ENCODE data around the gene BUD13. TPM values are rescaled to one million over a fixed set of nuclear protein-coding genes. Genes with fewer than 3 reads are reported as not detected.
A peak's percentile ranks its signal among the peaks of the same experiment; 100 is the strongest.

BUD13 gene
- total and polyA plus RNA-seq, 10 of the 15 experiments (the other 5 are each of a cell fraction or from before 2014, with no cell fraction given), result 10.9 to 36.5 (median 24.7) TPM

DNA sequence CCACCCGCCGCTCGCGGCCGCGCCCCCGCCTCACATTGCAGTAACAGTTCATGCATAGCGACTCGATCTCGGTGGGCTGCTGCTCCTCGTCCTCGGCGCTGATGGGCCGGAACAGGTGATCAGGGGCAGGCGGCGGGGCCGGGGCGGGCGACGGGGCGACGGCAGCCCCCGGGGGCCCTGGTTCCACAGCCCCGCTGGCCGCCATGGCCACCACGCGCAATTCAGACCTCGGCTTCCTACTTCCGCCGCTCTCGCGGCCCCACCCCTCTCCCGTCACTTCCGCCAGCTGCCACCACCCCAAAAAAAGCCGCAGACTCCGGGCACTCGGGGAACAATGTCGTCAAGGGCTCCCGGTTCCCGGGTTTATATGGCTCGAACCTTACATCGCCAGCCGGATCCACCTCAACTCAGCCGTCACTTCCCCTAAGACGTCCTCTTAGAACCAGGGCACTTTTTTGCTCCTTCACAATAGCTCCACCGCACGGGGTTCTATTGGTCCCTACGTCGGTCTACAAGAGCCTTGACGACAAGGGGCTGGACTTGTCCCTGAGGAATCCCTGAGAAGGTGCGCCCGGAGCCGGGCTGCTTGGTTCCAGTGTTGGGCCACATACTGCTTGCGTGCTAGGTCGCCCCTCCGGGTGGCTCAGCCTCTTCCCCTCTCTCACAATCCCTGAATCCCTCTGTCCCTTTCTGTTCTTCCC, 15.1 kb upstream of the BUD13 start, which contains the start of gene ZPR1 (continued):
- TF ChIP-seq, protein P1, sequence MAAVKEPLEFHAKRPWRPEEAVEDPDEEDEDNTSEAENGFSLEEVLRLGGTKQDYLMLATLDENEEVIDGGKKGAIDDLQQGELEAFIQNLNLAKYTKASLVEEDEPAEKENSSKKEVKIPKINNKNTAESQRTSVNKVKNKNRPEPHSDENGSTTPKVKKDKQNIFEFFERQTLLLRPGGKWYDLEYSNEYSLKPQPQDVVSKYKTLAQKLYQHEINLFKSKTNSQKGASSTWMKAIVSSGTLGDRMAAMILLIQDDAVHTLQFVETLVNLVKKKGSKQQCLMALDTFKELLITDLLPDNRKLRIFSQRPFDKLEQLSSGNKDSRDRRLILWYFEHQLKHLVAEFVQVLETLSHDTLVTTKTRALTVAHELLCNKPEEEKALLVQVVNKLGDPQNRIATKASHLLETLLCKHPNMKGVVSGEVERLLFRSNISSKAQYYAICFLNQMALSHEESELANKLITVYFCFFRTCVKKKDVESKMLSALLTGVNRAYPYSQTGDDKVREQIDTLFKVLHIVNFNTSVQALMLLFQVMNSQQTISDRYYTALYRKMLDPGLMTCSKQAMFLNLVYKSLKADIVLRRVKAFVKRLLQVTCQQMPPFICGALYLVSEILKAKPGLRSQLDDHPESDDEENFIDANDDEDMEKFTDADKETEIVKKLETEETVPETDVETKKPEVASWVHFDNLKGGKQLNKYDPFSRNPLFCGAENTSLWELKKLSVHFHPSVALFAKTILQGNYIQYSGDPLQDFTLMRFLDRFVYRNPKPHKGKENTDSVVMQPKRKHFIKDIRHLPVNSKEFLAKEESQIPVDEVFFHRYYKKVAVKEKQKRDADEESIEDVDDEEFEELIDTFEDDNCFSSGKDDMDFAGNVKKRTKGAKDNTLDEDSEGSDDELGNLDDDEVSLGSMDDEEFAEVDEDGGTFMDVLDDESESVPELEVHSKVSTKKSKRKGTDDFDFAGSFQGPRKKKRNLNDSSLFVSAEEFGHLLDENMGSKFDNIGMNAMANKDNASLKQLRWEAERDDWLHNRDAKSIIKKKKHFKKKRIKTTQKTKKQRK (IDR thresholded peaks at IDR 0.05; ENCODE audit: low read depth, low read length), result no peak
- TF ChIP-seq ZNF622 (IDR thresholded peaks at IDR 0.05) (no peak), RCOR1 (conservative IDR thresholded peaks at IDR 0.05; ENCODE audit: low read depth, low read length) (no peak), ZNF217 (IDR thresholded peaks at IDR 0.05) (no peak), TBL1XR1 (IDR thresholded peaks at IDR 0.05; ENCODE audit: low read depth, low read length) (no peak), EED (IDR thresholded peaks at IDR 0.05; ENCODE audit: low read depth) (no peak), YBX1 (IDR thresholded peaks at IDR 0.05) (no peak), TCF12 (IDR thresholded peaks at IDR 0.05; ENCODE audit: low read depth, low read length) (peak; percentile 76; the same call in 1 of the 2 replicates), MYC (IDR thresholded peaks at IDR 0.05; ENCODE audit: insufficient read depth, insufficient read length, insufficient replicate concordance, low read length, severe bottlenecking) (no peak), TAF1 (IDR thresholded peaks at IDR 0.05; ENCODE audit: borderline replicate concordance, low read depth, low read length) (peak; percentile 87; the same call in 1 of the 2 replicates), NFXL1 (IDR thresholded peaks at IDR 0.05; ENCODE audit: borderline replicate concordance) (no peak), ZBTB4 (CRISPR knock-in tag; IDR thresholded peaks at IDR 0.05) (no peak), SP1 (IDR thresholded peaks at IDR 0.05; ENCODE audit: low read depth, low read length) (no peak), POLR2A (IDR thresholded peaks at IDR 0.05; ENCODE audit: low read depth, low read length) (peak; percentile 96), RAD21 (IDR thresholded peaks at IDR 0.05; ENCODE audit: insufficient read depth, low read depth, low read length) (no peak)
- TF ChIP-seq, protein P2, sequence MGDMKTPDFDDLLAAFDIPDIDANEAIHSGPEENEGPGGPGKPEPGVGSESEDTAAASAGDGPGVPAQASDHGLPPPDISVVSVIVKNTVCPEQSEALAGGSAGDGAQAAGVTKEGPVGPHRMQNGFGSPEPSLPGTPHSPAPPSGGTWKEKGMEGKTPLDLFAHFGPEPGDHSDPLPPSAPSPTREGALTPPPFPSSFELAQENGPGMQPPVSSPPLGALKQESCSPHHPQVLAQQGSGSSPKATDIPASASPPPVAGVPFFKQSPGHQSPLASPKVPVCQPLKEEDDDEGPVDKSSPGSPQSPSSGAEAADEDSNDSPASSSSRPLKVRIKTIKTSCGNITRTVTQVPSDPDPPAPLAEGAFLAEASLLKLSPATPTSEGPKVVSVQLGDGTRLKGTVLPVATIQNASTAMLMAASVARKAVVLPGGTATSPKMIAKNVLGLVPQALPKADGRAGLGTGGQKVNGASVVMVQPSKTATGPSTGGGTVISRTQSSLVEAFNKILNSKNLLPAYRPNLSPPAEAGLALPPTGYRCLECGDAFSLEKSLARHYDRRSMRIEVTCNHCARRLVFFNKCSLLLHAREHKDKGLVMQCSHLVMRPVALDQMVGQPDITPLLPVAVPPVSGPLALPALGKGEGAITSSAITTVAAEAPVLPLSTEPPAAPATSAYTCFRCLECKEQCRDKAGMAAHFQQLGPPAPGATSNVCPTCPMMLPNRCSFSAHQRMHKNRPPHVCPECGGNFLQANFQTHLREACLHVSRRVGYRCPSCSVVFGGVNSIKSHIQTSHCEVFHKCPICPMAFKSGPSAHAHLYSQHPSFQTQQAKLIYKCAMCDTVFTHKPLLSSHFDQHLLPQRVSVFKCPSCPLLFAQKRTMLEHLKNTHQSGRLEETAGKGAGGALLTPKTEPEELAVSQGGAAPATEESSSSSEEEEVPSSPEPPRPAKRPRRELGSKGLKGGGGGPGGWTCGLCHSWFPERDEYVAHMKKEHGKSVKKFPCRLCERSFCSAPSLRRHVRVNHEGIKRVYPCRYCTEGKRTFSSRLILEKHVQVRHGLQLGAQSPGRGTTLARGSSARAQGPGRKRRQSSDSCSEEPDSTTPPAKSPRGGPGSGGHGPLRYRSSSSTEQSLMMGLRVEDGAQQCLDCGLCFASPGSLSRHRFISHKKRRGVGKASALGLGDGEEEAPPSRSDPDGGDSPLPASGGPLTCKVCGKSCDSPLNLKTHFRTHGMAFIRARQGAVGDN (IDR thresholded peaks at IDR 0.05), result peak; percentile 34; the same call in 1 of the 2 replicates
- TF ChIP-seq, protein P3, sequence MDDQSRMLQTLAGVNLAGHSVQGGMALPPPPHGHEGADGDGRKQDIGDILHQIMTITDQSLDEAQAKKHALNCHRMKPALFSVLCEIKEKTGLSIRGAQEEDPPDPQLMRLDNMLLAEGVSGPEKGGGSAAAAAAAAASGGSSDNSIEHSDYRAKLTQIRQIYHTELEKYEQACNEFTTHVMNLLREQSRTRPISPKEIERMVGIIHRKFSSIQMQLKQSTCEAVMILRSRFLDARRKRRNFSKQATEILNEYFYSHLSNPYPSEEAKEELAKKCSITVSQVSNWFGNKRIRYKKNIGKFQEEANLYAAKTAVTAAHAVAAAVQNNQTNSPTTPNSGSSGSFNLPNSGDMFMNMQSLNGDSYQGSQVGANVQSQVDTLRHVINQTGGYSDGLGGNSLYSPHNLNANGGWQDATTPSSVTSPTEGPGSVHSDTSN (IDR thresholded peaks at IDR 0.05; ENCODE audit: insufficient replicate concordance, low read depth, low read length), result peak; percentile 67
